HG03196 (cell line): ENCODE measurements around the gene AK8.
A peak's percentile ranks its signal among the peaks of the same experiment; 100 is the strongest.
"Not testable (repeated sequence)": the region's sequence is repeated elsewhere in the genome, so short reads cannot be mapped to it uniquely, and the experiment has no call there.

Experiments
- ATAC-seq: cut with Tn5 transposase; IDR thresholded peaks from one replicate; pipeline ENCODE4 v1.9.1; 2021; ENCODE audit not compliant: unreplicated experiment

Gene AK8

GRCh38 chr9:132774886-132775285 lies 103.2 kb downstream of the AK8 start:
- no peak for ATAC-seq

GRCh38 chr9:132773764-132774339 lies 104.2 kb downstream of the AK8 start:
- no peak for ATAC-seq

GRCh38 chr9:132773093-132773492 lies 105.0 kb downstream of the AK8 start:
- ATAC-seq: no peak

- ATAC-seq: not testable (repeated sequence)
Observed at GRCh38 chr9:132771752-132772151, 106.3 kb downstream of the AK8 start.

- ATAC-seq: no peak
Observed at GRCh38 chr9:132770770-132771310, 107.2 kb downstream of the AK8 start.

GRCh38 chr9:132769906-132770769 lies 107.9 kb downstream of the AK8 start:
- peak; percentile 67 for ATAC-seq

GRCh38 chr9:132768932-132769905 lies 108.9 kb downstream of the AK8 start:
- ATAC-seq: peak; percentile 54

GRCh38 chr9:132763574-132763973 lies 114.5 kb downstream of the AK8 start:
- no peak for ATAC-seq

GRCh38 chr9:132762896-132763295 lies 115.2 kb downstream of the AK8 start:
- ATAC-seq: no peak

- no peak for ATAC-seq
Observed at GRCh38 chr9:132761602-132762001, 116.5 kb downstream of the AK8 start.

GRCh38 chr9:132760057-132760456 lies 118.0 kb downstream of the AK8 start:
- ATAC-seq: no peak

- ATAC-seq: no peak
Observed at GRCh38 chr9:132757016-132757415, 121.1 kb downstream of the AK8 start.

GRCh38 chr9:132756214-132756845 lies 121.8 kb downstream of the AK8 start:
- no peak for ATAC-seq

- no peak for ATAC-seq
Observed at GRCh38 chr9:132755096-132755495, 123.0 kb downstream of the AK8 start.

GRCh38 chr9:132754236-132754635 lies 123.8 kb downstream of the AK8 start:
- ATAC-seq: no peak

- ATAC-seq: no peak
Observed at GRCh38 chr9:132753593-132753880, 124.5 kb downstream of the AK8 start.

- ATAC-seq: no peak
Observed at GRCh38 chr9:132752877-132753592, 125.0 kb downstream of the AK8 start.

GRCh38 chr9:132750668-132751067 lies 127.4 kb downstream of the AK8 start:
- ATAC-seq: no peak

GRCh38 chr9:132749306-132749705 lies 128.8 kb downstream of the AK8 start:
- no peak for ATAC-seq

- no peak for ATAC-seq
Observed at GRCh38 chr9:132748450-132748849, 129.6 kb downstream of the AK8 start.
